SW 1271 (cell line): ENCODE data around the gene DDN.
A peak's percentile ranks its signal among the peaks of the same experiment; 100 is the strongest.

Experiments used
- DNase-seq, 2 experiments: peaks; one replicate each; lab custom pipeline; 2025; lab: John Stamatoyannopoulos, UW

Gene DDN

DNA sequence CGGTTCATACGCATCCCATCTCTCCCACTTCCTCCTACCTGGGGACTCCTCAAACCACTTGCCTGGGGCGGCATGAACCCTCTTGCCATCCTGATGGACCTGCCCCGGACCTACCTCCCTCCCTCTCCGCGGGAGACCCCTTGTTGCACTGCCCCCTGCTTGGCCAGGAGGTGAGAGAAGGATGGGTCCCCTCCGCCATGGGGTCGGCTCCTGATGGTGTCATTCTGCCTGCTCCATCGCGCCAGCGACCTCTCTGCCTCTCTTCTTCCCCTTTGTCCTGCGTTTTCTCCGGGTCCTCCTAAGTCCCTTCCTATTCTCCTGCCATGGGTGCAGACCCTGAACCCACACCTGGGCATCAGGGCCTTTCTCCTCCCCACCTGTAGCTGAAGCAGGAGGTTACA lies 17.4 kb downstream of the DDN start:
- no peak for DNase-seq

DNA sequence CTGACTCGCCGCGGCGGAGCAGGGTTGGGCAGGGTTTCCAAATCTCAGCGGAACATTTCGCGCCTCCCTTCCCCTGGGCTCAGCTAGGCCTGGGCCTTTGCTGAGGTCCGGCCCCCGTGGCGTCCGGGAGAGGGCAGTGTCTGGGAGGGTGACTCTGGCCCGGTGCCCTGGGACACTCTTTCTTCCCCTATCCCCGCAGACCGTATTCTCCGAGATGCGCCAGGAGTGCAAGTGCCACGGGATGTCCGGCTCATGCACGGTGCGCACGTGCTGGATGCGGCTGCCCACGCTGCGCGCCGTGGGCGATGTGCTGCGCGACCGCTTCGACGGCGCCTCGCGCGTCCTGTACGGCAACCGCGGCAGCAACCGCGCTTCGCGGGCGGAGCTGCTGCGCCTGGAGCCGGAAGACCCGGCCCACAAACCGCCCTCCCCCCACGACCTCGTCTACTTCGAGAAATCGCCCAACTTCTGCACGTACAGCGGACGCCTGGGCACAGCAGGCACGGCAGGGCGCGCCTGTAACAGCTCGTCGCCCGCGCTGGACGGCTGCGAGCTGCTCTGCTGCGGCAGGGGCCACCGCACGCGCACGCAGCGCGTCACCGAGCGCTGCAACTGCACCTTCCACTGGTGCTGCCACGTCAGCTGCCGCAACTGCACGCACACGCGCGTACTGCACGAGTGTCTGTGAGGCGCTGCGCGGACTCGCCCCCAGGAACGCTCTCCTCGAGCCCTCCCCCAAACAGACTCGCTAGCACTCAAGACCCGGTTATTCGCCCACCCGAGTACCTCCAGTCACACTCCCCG lies 18.0 kb downstream of the DDN start:
- DNase-seq = no peak

DNA sequence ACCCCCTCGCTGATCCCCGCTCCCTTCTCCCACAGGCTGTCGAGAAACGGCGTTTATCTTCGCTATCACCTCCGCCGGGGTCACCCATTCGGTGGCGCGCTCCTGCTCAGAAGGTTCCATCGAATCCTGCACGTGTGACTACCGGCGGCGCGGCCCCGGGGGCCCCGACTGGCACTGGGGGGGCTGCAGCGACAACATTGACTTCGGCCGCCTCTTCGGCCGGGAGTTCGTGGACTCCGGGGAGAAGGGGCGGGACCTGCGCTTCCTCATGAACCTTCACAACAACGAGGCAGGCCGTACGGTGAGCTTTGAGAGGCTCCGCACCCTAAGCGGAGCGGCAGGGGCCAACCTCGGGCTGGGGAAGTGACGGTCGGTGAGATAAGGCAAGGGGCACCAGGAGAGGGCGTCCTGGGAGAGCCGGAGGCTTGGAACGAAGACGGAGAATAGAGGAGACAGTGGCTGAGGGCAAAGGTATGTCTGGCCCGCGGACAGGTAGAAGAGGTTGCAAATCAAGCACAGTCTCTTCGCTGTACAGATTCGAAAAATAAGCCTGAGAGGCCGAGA lies 18.7 kb downstream of the DDN start:
- DNase-seq = no peak

DNA sequence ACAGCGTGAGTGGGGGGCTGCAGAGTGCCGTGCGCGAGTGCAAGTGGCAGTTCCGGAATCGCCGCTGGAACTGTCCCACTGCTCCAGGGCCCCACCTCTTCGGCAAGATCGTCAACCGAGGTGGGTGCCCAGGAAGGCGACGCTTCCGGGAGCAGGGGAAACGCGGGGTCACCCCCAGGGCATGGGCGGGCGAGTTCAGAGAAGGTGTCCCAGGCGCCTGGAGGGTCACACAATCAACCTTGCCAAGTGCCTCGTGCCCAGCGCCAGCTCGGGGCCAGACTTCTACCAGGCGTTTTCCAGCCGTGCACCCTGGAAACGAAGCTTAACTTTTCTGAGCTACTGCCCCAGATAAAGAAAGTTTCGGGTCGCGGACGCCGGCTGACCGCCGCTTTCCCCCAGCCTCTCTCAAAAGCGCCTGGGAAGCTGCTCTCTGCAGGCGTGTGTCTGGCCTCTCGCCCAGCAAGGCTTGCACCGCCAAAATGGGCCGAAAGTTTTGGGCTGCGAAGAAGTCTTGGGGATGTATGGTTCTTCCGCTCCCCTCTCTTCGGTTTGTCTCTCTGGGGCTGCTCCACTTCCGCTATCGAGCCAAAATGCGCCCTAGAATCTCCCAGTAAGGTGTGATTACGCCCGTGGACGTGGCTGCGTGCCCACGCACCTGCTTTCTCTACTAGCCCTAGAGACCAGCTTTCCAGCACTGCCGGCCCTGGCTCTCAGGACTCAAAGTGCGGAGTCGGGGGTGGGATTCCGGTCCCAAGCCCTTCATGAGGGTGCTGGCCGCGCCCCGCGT lies 19.4 kb downstream of the DDN start:
- DNase-seq = no peak

DNA sequence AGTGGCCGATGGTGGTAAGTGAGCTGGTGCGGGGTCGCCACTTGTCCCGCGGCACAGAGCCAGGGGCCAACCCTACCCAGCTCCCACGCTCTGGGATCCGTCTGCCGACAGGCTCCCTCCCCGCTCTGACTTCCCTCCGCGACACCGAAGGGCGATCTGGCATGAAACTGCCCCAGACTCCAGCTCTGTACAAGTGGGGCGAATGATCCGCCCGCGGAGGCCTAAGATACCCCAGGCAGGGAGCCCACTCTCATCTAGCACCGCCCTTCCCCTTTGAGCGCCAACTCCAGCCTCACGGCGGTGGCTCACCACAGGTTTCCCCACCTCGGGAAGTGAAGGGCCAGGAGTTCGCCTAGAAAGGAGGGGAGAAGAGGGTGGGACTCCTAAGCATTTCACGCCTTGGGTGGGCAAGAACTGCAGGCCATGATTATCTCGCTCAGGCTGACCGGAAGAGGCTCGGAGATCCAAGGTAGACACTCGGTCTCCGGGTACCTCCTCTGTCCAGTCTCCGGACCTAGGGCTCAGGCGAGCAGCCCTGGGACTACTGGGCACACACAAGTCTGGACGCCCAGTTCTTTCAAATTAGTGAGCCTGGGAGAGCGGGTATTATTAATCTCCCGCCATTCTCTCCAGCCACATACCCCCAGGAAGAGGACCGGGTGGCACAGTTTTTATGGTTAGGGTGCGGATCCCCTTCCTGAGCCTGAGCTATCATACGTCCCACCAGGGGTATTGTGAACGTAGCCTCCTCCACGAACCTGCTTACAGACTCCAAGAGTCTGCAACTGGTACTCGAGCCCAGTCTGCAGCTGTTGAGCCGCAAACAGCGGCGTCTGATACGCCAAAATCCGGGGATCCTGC lies 20.2 kb downstream of the DDN start:
- DNase-seq = no peak

DNA sequence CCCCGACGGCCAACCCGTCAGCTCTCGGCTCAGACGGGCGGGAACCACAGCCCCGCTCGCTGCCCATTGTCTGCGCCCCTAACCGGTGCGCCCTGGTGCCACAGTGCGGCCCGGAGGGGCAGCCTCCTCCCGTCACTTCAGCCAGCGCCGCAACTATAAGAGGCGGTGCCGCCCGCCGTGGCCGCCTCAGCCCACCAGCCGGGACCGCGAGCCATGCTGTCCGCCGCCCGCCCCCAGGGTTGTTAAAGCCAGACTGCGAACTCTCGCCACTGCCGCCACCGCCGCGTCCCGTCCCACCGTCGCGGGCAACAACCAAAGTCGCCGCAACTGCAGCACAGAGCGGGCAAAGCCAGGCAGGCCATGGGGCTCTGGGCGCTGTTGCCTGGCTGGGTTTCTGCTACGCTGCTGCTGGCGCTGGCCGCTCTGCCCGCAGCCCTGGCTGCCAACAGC lies 20.9 kb downstream of the DDN start, which contains the start of gene WNT1:
Gene WNT1, plus strand, starts transcription at position 32 of the 450 bp plus-strand sequence. Its CDS starts 329 bp downstream, at position 361.
- no peak for DNase-seq

DNA sequence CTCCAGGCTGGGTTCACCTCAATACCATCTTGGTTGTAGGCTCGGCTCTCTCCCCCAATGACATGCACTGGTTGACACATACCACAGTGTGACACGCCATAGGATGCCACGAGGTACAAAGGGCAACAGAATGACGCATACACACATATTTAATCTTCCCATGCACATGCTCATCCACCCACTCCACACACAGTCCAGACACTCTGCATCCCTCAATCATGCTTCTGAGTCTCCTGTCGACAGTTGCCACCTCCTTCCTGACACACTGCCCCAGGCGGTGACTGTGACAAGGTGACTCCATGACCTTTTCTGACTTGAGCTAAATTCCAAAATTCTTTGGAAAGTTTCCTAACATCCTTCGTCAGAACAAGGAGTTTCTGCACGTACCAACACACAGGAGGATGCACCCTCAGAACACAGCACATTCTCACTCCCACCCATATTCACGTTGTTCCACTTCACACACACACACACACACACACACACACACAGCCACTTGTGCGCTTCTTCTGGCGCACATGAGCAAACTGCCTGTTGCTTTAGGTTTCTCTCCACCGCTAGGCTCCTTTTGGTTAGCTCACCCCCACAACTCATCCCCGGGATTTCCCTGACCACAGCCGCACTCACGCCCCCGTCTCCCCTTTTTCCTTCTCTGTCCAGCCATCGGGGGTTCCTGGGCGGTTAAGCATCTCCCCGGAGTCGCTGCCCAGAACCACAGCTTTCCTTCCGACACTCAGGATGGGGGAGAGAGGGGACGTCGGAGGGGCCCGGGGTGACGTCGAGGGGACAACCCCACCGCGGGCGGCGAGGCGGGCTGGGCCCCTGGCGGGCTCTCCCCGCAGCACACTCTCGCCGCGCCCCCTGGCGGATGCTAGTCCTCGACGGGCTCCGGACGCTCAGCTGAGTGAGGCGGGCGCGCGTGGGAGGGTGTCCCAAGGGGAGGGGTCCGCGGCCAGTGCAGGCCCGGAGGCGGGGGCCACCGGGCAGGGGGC lies 21.6 kb downstream of the DDN start:
- DNase-seq = peak in 1 of 2 experiments; percentile 25

DNA sequence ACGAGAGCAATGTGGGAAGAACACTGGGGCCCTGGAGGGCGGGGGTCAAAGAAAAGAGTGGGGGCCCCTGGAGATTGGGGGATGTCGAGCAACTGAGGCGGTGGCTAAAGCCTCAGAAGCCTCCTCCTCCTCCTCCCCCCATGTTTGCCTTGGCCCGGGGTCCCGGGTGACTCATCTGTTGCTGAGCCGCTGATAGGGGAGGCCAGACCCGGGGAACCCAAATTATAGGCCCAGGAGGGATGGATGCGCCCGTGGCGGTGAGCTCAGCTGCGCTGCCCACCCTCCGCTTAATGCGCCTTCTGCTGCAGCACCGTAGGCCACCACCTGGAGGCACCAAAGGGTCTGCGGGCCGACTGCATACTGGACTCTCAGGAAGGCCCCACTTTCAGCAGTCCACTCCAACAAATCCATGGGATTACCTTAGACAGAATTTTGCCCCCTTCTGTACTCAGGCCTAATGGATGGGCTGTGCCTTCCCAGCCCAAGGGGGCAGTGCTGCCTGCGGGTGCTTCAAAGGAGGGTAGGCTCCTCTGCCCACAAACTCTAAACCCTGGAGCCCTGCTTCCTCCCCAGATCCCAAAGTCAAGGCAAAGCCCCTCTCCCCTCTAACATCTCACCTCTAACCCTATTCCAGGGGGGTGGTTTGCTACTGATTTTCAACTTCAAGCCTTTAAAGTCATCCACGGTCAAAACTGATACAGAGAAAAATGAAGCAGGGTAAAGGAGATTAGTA lies 25.1 kb downstream of the DDN start:
- no peak for DNase-seq

DNA sequence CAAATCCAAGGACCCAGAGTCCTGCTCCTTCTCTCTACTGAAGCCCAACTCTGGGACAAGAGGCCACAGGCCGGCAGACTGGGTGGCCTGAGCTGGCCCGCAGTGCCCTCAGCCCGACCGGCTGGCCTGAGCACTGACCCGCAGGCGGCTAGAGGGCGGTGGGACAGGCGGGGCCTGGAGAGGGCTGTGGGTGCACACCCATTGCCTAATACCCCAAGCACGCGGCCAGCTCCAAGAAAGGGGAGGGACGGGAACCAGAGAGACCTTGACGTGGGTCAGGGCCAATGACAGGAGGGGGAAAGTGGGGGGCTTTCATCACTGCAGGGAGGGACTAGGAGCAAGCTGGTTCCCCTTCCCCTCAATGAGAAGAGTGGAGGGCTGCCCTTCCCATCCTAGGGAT lies 25.6 kb downstream of the DDN start:
- DNase-seq = no peak

DNA sequence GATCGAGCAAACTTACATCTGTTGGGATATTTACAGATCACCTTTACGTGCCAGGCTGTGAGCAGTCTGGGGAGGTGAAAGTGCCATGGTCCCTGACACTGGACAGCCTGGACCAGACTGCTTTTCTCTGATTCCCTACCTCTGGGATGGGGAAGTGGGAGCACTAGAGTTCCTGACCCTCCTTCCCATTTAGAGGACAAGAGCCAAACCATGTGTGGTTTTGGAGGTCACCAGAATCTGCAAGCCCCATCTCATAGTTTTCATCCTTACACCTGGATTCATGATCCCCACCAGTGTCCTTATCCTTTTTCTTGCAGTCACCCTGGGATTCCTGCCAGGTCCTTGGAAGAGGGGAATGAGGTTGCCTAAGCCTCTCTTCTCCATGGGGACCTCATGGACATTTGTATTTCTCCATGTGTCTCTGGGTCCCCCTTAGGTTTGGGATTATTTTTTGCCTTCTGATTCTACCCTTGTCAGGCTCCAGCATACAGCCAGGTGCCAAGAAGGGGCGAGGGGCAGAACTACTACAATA lies 26.2 kb downstream of the DDN start:
- DNase-seq = no peak

DNA sequence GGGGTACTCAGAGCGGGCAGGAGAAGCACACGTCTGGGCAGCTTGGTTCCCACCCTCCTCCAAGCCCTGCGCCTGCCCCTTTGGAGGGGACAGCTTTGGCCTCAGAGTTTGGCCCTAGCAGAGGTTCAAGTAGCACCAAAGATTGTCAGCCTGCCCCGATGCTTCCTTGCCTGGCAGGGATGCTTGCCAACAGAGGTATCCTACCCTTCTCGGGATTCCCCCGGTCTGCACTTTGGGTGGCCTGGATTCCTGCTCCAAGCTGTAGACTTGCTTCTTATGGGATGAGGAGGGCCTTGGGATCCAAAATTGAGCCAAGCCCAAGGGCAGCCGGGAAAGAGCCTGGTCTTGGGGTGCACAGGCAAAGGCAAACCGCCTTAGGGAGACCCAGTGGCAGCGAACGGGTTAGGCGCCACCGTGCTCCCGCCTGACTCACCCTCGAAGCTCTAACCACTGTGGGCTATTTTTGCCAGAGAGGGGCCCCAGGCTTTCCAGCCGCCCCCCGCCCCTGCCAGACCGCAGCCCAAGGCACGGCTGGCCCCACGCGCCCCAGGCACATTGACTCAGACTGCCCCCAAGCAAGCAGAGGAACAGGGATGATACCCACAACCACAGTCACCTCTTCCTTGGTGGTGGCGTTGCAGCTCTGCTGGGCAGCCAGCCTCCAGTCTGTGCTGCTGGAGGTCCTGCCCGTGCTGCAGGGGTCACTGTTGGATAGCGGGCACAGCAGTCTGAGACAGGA lies 26.8 kb downstream of the DDN start:
- DNase-seq = no peak

DNA sequence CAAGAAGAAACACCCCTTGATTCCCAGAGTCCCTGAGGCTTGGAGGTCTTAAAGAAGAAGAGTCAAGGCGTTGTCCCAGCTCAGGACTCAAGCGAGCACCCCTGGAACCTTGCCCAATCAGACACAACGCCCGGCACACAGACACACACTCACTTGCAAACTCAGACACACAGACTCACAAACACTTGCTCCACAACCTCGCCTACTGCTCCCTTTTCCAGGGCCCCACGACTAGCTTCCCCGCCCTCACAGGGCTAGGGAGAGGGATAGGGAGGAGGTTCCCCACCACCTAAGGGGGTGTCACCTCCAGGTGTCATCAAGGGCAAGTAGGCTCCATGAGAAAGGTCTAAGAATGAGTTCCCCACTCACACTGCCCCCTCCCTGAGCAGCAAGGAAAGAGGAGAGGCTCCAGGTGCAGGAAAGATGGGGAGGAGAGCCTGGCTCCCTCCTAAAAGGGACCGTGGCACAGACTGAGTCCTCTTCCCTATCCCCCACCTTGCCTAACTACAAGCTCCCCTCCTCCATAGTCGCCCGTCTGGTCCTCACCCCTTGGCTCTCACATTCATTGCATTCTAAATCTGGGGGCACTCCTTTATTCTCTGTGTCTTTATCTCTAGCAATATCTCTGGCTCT lies 28.4 kb downstream of the DDN start:
- no peak for DNase-seq

DNA sequence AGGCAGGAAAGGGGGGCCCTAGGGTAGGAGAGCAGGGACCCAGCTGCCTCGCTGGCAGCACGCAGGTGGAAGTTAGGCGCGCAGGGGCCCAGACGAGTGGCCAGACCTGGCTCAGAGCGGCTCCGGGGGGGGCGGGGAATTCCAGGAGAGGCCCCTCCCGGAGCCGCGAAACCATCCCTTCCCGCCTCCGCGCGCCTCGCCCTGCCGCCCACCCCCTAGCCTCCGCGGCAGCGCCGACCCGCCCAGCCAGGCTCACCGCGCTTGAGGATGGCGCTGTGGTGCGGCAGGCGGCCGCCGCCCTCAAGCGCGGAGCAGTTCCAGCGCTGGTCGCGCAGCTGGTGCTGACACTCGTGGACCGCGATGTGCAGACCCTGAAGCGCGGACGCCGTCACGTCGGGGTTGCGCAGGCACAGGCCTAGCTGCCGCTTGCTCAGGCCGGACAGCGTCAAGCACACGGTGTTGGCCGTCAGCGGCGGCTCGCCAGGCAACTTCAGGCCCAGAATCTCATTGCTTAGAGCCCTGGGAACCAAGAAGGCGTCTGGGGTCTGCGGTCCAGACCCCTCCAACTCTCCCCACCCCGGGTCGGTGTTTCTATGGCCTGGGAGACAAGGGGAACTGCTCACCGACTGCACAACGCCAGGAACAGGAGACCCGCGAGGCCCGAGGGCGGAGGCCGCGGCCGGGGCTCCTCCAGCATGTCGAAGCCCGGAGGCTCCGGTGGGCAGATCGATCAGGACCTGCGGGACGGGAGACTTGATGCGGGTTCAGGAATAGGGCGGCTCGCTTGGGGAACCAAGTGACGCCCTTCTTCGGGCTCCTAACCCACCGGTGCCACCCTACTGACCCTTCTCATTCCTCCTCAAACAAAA lies 29.1 kb downstream of the DDN start:
- DNase-seq = no peak

DNA sequence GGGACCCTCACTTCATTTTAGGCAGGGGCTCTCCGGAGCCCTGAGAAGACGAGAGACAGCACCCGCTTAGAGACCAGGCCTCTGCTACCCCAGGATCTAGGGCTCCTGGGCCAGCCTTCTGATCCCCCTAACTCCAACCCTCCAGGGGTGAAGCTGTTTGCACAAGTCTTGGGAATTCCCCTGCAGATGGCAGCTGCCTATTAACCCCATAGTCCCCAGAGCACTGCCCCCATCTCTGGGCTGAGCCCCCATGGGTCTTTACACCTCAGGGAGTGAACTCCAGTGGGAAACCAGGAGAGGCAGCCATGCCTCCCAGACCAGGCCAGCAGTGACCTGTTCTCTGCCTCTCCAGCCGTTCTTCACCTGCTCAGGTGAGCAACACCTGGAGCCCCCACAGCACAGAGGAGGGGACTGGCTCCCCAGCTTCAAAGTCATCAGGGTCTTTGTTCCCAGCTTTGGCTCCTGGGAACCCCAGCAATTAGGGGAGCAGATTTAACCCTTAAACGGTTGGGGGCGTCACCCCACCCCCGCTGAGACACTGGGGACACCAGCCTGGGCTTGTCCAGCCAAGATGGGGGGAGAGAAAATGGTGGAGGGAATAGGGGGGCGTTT lies 29.9 kb downstream of the DDN start:
- no peak for DNase-seq

DNA sequence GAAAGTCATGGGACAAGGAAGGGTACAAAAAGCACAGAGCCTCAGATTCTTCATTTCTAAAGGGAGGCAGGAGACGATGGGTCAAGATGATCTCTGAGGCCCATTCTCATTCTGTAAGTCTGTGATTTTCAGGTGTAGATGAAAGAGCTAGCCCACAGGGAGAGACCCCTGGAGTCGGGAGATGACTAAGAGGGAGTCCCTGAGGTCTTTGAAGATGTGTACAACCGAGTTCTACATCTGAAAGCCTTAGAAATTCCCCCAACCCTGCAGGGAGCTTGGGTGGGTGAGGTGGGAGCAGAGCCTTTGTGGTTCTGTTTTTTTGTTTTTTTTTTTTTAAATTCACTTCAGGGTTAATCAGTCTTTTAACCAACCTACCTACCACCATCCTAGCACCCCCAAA lies 30.7 kb downstream of the DDN start:
- DNase-seq = no peak

DNA sequence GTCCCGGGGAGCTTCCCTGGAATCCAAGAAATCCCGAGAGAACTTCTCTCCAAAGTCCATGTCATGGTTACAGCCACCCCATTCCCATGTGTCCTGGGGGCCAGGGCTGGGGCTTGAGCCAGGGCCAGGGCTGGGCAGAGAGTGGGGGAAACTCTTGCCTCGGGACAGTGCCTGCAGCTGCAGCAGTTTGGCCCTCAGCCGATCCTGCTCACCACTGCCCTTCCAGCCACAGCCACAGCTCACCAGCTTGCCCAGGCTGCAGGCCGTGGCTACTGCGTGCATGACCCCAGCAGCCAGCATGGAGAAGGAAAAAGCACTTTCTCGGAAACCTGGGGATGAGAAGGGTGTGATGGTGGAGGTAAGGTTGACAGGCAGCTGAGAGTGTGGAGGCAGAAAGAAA lies 31.2 kb downstream of the DDN start:
- DNase-seq = no peak
